ACHN (cell line): Measurements from ENCODE around the gene MTHFD1L.
"Not testable (repeated sequence)": the region's sequence is repeated elsewhere in the genome, so short reads cannot be mapped to it uniquely, and the experiment has no call there.

Experiments
- DNase-seq: peaks from one replicate; pipeline ENCODE4 v3.0.0-alpha.2; 2015
- in situ Hi-C: cut with HindIII; loops from 2 replicates; pipeline ENCODE4 v1.10.0; 2017; ENCODE audit warnings: low sequenced_read_pairs, low pct_ligation_motif_present, low pct_unique_long_range_greater_than_20kb

Gene MTHFD1L

DNA sequence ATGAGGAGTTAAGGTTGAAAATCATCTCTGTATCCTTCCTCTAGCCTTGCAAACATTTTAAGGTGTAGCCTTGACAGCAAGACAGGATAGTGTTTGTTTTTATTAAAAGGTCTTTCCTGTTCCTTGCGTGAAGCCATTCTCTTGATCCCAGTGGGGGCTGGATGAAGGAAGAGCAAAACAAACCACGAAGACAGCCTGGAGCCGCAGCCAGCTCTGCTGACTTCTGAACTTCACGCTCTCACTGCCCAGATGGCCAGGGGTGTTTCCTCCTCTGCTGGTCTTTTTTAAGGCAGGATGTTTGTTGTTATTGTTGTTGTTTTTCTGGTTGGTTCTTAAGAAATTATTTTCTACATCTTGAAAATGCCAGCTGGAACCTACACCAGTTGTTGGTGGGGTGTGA lies 156.4 kb downstream of the MTHFD1L start:
- no peak for DNase-seq
- in situ Hi-C loops: no loop called here

DNA sequence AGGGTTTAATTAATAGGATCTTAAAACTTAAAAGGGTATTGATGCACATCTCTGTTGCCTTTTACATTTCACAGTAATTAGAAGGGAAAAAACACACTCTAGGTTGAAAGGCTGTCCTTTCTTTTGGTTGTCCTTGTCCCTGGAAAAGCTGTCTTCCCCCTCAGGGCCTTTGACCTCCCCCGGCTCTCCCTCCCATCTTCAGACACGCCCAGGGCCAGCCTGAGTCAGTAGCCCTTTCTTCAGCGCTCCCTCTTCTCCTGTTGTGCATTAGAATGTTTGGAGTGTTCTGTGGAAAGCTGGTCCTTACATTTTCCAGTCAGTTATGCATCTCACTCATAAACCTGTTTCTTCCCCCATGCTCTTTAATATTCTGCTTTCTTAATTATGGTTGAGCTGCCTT lies 157.0 kb downstream of the MTHFD1L start:
- no peak for DNase-seq
- in situ Hi-C loops: no loop called here

DNA sequence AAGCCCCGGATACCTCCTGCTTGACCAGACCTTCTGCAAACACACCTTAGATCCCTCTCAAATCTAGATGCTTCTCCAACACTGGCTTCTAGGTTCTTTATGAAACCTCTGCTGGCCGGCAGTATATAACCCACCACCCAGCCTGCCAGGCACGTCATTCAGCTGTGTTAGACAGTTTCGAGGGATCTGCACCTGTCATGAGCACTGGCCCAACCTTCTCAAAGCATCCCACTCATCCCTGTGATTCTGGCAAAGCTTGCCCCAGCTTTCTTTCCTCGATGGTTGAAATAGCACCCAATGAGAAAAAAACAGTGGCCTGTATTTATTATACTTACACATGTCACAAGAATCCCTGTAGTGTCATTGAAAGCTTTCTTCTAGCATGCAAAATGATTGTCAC lies 157.8 kb downstream of the MTHFD1L start:
- in situ Hi-C loops: no loop called here
- DNase-seq: no peak

DNA sequence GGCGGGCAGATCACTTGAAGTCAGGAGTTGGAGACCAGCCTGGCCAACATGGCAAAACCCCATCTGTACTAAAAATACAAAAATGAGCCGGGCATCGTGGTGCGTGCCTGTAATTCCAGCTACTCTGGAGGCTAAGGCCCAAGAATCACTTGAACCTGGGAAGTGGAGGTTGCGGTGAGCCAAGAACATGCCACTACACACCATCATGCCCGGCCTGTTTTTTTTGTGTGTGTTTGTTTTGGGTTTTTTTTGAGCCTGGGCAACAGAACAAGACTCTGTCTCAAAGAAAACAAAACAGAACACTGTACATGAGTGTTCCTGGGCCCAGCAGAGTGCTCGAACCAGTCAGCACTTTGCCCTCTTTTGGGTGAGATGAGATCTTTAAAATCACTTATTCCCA lies 159.1 kb downstream of the MTHFD1L start:
- DNase-seq: no peak
- in situ Hi-C loops: no loop called here

DNA sequence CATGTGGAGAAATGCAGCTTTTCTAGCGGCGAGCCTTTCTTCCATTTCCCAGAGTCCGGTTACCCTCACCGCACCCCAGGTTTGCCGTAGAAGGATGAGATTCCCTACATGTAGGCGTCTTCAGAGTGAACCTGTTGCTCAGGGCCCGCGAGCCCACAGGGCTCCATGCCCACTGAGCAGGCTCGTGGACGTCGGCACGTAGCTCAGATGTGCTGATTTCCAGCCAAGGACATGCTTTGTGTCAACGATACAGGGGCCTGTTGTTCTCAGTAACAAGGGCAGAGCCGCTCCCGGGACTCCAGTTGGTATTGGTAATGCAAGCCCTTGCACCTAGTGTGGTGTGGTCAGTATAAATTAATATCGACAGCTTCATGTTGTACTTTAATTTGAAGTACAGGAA lies 159.6 kb downstream of the MTHFD1L start:
- no peak for DNase-seq
- in situ Hi-C loops: no loop called here

DNA sequence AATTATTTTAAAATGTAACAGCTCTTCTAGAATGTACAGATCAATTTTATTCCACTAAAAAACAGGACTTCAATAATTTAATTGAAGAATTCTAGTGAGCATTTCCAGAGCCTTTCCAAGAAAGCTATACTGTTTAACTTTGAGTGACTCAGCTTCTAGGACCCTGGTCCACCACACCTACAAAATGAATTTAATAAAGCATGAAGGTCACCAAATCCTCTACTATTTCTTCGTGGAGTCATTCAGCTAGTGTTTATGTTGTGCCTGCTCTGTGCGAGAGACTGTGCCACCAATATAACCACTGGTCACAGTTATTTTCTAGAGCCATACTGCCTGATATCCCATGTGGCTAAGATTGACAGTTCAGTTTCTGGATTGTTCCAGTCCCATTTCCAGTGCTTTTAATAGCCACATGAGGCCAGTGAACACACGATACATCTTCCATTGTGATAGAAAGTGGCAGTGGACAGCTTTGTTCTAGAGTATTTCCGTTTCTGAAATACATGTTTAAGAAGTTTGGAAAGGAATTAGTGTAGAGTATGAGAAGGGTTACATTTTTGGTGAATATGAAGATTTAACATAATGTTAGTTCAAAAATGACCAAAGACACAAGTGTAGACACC lies 160.7 kb downstream of the MTHFD1L start:
- no peak for DNase-seq
- in situ Hi-C loops: no loop called here

DNA sequence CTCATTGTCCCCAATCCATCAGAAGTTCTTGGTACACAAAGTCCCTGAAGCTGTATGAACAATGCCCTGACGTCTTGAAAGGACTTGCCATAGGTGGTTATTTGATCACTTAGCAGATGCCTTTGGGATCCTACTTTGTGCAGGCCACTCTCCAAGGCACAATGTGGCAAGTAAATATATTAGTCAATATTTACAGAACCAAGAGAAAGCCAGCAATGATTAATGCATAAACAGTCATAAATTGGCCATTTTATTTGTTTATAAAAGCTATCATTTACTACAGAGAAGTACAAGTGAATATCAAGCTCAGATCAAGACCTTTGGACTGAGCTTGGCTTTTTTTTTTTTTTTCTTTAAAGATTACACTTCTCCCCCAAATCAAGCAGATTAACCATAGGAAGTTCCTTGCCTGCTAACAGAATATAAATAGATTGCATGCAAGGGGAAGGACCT lies 161.8 kb downstream of the MTHFD1L start:
- no peak for DNase-seq
- in situ Hi-C loops: no loop called here

DNA sequence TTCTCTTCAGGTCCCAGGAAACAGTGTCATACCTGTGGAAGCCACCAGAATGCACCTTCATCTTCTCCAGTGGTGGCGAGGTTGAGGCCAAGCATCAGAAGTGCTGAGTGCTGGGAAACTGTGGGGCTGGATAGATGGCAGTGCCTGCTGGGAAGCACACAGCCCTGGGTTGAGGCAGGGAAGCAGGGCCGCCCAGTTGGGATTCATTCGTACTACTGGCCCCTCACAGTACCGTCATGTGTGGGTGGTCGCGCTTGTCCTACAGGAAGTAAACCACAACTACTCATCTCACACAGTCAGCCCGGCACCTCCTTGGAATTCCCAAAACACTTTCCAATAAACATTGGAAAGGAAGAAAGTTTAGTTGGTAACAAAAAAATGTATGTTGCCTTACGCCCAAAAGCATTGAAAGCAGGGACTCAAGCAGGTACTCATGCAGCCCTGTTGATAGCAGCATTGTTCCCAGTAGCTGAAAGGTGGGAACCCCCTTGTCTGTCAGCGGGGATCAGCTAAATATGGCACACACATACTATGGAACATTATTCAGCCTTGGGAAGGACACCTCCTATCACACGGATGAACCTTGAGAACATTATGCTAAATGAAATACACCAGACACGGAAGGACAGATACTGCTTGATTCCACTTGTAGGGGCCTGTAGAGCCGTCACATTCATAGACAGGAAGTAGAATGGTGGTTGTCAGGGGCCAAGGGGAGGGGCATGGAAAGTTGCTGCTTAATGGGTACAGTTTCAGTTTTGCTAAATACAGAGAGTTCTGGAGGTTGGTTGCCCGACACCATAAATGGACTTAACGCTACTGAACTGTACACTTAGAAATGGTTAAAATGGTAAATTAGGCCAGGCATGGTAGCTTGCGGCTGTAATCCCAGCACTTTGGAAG lies 162.7 kb downstream of the MTHFD1L start:
- in situ Hi-C loops: no loop called here
- no peak for DNase-seq

DNA sequence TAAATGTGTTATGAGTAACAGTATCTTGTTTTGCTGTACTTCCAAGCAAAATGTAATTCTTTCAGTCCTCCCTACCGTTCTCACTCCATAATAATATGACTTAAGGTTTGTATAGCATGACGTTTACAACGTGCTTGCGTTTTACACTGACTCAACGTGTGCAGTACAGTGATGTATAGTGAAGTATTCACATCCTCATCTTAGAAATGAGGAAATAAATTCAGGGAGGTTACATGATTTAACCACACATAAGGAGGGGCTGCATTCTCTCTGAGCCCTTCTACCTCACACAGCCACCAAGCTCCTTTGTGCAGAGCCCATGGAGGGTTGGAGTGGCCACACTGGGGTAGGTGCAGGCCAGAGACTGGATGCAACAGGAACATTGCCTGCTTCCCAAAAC lies 164.5 kb downstream of the MTHFD1L start:
- DNase-seq: no peak

DNA sequence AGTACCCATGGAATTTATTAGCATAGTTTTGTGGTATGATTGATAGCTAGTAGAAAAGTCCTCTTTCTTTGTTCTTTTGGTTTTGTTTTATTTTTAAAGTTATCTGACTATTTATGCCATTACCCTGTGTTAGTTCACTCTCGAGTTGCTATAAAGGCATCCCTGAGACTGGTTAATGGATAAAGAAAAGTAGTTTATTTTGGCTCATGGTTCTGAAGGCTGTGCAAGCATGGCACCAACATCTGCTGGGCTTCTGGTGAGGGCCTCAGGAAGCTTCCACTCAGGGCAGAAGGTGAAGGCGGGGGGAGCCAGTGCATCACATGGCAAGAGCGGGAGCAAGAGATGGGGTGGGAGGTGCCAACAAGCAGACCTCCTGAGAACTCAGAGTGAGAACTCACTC lies 166.5 kb downstream of the MTHFD1L start:
- no peak for DNase-seq
- in situ Hi-C loops: no loop called here

More for the DNA sequence above, 164.5 kb downstream of the MTHFD1L start:
- in situ Hi-C loops: no loop called here

DNA sequence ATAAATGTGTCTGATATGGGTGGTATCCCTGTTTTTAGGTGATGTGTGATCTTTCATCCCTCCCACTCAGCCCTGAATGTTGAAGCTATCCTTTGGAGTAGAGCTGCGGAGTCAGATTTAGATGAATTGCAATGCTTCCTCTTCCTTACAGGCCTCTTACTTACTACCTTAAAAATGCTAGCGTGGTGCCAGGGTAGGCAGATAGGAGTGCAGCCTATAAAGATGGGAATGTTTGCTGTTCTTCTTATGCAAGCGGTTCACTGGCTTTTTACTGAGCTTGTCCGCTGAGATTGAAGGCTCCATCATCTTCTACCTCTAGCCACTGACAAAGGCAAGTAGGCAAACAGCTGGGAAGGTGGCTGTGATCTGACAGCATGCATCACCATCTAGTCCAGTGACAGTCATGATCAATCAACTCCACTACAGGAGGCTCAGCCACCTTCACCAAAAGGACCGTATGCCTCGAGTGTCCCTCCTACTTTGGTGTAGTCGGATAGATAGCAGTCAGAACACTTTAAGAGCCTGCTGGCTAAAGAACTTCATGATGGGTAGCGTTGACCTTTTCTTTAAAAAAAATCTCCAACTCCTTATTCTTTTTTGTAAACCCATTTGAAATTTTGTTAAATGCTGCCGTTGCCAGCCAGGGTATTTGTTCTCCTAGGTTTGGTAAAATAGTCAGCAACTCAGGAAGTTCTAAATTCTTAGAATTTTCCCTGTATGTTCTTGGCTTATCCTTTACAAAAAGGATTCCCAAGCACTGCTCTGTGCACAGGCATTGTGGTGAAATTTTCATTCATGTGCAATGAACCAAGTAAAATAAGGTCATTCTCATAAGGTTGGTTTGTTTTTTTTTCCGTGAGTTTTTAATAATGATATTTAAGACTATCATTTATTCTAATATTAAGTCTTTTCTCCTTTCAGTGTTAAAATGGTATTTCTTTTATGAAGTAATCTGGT lies 169.6 kb downstream of the MTHFD1L start:
- in situ Hi-C loops: no loop called here
- no peak for DNase-seq

DNA sequence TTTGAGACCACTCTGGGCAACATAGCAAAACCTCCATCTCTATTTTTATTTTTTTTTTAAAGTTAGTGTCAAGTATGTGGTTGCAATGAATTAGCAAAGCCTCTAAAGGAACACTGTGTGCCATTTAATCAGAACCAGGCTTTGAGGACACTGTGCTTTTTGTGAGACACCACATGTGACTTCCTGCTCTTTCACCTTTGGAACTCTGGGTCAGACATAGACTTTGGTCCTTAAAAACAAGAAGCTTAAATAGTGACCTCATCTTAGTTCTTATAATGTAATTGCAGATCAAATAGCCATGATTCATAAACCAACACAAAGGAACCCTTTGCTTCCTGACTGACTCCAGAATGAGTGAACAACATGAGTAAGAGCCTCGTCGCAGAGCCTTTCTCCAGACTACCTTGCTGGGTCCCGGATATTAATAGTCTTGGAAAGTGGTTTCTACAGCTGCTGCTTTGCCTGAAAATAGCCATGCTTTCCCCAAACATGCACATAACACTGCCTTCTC lies 170.8 kb downstream of the MTHFD1L start:
- peak; percentile 65 for DNase-seq
- in situ Hi-C loops: not testable (repeated sequence)

DNA sequence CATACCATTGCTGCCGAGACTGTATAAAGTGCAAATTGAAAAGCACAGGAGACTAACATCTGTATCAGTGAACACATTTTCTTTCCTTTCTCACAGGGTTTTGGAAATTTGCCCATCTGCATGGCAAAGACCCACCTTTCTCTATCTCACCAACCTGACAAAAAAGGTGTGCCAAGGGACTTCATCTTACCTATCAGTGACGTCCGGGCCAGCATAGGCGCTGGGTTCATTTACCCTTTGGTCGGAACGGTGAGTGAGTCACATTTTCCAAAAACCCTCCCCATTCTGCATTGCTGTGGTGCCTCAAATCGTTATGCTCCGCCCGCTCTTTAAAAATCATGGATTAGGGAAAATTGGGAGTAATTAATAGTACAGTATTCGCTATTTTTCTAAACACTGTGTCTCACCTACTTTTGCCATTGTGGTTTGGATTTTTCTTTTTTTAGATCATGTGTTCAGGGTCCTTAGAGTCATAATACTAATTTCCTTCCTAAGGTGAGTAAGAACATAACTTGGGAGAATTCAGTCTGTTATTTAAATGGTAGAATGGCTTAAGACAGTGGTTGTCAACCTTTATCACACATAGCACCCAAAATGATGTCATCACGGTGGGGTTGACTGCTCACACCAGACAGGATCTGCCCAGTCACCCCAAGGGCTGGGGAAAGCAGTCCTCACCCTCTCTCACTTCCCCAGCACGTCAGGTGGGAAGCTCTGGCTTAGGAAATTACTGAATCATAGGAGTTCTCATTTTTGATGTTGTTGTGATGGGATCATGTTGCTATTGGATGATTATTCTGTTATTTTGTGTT lies 171.6 kb downstream of the MTHFD1L start:
- in situ Hi-C loops: no loop called here
- no peak for DNase-seq

DNA sequence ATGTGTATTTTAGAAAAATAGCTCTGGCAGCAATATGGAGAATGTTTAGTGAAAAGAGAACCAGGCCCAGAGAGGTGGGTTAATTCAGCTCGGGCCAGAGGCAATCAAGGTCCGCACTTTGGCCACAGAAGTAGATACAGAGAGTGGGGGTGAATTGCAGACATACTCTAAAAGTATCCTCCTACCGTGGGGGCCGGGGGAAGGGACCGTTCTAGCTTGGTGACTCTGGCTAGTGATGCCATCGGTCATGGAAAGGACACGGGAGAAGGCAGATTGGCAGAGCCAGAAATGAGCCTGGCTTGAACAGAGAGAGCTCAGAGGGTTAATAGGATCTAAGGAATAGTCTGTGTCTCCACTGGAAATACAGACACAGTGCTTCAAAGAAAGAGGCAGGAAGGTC lies 173.1 kb downstream of the MTHFD1L start:
- in situ Hi-C loops: no loop called here

DNA sequence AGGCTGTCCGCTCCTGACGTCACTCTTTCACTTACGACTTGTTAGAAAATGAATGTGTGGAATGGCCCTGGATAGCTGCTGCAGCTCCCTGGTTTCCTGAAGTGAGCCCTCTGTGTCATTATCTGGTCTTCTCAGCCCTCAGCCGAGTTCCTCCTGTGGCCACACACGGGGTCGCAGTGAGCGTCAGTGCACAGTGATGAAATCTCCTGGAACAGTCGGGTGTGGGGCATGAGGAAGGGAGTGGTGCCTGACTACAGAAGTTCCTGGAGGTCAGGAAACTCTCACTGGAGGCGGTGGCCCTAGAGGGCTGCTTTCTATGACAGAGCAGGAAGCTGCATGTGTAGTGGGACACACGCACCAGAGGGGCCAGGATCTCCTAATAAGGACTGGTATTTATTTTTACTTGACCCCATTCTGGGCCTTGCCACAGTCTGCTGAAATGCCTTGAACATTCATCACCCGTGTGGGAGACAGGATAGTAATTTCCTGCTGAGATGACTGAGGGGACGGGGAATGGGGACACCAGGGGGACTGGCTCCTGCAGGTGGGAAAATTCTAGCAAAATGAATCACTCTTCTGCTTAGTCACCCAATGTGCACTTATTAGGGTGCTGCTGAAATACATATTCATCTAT lies 175.5 kb downstream of the MTHFD1L start:
- in situ Hi-C loops: not testable (repeated sequence)
- peak; percentile 93 for DNase-seq

More for the DNA sequence above, 173.1 kb downstream of the MTHFD1L start:
- DNase-seq: no peak

DNA sequence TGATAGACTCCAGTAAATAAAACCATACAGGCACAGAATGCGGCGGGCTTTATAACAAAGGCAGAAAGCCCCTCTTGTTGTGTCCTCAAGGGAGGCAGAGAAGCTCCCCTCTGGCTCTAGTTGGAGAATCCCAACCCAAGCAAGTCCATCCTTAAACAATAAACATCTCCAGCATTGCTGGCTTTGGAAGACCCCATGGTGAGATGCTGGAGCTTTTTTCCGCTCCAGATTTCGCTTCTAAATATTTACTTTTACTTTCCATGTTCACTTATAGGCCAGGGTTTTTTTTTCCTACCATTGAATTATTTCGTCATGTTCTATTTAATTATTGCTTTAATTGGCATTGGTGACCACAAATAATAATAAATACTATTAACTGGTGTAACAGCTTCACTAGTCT lies 176.2 kb downstream of the MTHFD1L start:
- in situ Hi-C loops: no loop called here
- DNase-seq: no peak

DNA sequence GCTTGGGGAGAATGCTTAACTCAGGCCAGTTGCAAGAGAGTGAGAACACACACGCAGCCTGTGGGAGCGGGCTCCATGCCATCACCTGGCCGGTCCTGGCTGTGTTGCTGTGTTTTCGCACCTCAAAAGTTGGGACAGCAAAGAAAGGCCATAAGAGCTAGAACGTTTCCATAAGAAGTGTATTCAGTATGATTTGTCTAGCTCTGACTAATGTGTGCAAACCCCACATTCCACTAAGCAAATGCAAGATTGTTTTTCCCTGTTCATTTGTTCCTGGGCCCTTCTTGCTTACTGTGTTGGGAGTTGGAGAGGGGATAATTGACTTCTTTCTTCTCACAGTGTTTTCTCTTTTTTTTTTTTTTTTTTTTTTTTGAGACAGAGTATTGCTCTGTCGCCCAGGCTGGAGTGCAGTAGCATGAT lies 177.4 kb downstream of the MTHFD1L start:
- DNase-seq, in situ Hi-C loops: not testable (repeated sequence)
